ENCODE measurements around the gene LIN54. TPM values are rescaled to one million over a fixed set of nuclear protein-coding genes. Genes with fewer than 3 reads are reported as not detected.

LIN54 gene
- total RNA-seq, 1 experiment from 2014 or later, result 16.4 TPM

DNA sequence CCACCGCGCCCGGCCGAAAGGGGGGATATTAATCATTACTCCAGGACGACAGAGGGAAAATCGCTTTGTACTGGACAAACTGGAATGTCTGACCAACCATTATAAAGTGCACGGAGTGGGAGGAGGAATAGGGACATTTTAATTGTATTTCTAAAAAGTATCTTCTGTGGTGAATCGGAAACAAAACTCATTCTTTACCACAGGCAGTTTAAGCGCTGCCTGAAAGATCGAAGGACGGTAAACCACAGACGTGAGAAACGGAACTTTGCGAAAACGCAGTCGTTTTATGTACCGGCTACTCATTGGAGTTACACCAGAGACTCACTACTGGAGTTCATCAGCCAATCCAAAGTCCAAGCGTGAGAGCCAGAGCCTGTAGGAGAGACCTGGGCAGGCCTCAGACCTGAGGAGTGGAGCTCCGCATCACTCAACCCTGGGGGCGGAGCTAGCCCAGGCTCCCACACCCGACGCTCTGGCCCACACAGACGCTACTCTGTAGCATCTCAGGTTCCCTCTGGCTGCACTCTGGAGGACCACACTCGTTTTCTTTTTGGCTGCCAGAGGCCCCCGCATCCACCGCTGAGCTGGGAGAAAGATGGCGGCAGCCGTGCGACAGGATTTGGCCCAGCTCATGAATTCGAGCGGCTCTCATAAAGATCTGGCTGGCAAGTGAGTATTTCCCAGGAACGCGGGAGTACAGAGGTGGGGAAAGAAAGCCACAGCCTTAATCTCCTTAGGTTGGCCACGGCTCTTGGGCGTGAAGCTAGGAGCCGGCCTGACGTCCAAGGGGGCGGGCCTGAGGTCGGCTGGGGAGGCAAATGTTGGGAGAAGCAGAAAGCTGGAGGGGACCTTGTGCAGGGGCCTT, 24.2 kb upstream of the LIN54 start, which contains the start of gene COPS4:
COPS4 (plus strand) TSS at position 554 of the 865 bp plus-strand sequence; CDS start at position 596, 42 bp downstream.
- peak; percentile 92 for DNase-seq
- CTCF ChIA-PET, result interaction anchor here (0.7 to 1.2 kb wide), 6 partner anchors 22 to 344 kb away, joined by 3 to 6 read pairs (median 3); no protein-coding TSS in a partner anchor
- TF ChIP-seq, protein P1, sequence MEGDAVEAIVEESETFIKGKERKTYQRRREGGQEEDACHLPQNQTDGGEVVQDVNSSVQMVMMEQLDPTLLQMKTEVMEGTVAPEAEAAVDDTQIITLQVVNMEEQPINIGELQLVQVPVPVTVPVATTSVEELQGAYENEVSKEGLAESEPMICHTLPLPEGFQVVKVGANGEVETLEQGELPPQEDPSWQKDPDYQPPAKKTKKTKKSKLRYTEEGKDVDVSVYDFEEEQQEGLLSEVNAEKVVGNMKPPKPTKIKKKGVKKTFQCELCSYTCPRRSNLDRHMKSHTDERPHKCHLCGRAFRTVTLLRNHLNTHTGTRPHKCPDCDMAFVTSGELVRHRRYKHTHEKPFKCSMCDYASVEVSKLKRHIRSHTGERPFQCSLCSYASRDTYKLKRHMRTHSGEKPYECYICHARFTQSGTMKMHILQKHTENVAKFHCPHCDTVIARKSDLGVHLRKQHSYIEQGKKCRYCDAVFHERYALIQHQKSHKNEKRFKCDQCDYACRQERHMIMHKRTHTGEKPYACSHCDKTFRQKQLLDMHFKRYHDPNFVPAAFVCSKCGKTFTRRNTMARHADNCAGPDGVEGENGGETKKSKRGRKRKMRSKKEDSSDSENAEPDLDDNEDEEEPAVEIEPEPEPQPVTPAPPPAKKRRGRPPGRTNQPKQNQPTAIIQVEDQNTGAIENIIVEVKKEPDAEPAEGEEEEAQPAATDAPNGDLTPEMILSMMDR (IDR thresholded peaks at IDR 0.05; ENCODE audit: unreplicated experiment), result no peak
- Mint-ChIP-seq H3K27ac (ENCODE audit: unreplicated experiment) (peak within 1 kb of the TSS; percentile 91), H3K36me3 (ENCODE audit: insufficient read depth, unreplicated experiment) (peaks cover 28% of the 10 kb centered on the region), H3K9me3 (ENCODE audit: low read depth, unreplicated experiment) (no peaks in the 10 kb centered on the region), H3K4me3 (ENCODE audit: low read depth, unreplicated experiment) (peak within 1 kb of the TSS; percentile 93), H3K4me1 (ENCODE audit: low read depth, unreplicated experiment) (no peaks in the 10 kb centered on the region), H3K27me3 (ENCODE audit: unreplicated experiment) (no peaks in the 10 kb centered on the region)
- BruUV-seq (replicated peaks), result no TSS peak
- intact Hi-C loops (cut with micrococcal nuclease; ENCODE audit: unreplicated experiment), result no loop called here

DNA sequence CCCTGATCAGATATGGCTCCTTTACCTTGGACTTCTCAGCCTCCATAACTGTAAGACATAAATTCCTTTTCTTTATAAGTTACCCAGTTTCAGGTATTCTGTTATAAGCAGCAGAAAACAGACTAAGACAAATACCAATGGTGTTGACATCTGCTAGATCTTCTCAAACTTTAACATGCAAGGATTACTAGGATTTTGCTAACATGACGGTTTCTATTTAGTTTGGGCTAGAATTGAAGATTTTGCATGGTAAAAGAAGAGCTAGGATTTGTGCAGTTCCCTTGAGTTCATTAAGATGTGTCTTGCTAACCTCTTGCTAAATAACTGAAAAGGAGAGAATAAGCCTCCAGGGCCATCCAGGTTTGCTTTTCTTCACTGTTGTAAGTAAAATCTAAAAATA, 19.1 kb upstream of the LIN54 start:
- Mint-ChIP-seq H3K27me3 (ENCODE audit: unreplicated experiment) (no peaks in the 10 kb centered on the region), H3K27ac (ENCODE audit: unreplicated experiment) (no peak overlapping the region), H3K4me1 (ENCODE audit: low read depth, unreplicated experiment) (no peaks in the 10 kb centered on the region), H3K9me3 (ENCODE audit: low read depth, unreplicated experiment) (peaks cover 3% of the 10 kb centered on the region), H3K36me3 (ENCODE audit: insufficient read depth, unreplicated experiment) (peaks cover 11% of the 10 kb centered on the region), H3K4me3 (ENCODE audit: low read depth, unreplicated experiment) (no peak overlapping the region)
- no peak for DNase-seq
- intact Hi-C loops (cut with micrococcal nuclease; ENCODE audit: unreplicated experiment), result no loop called here
- no TSS peak for BruUV-seq (replicated peaks)
- CTCF ChIA-PET, result interaction anchor here (0.6 kb wide), 1 partner anchor 233 kb away, joined by 5 read pairs; no protein-coding TSS in a partner anchor
- TF ChIP-seq, protein P1 (IDR thresholded peaks at IDR 0.05; ENCODE audit: unreplicated experiment), result no peak

DNA sequence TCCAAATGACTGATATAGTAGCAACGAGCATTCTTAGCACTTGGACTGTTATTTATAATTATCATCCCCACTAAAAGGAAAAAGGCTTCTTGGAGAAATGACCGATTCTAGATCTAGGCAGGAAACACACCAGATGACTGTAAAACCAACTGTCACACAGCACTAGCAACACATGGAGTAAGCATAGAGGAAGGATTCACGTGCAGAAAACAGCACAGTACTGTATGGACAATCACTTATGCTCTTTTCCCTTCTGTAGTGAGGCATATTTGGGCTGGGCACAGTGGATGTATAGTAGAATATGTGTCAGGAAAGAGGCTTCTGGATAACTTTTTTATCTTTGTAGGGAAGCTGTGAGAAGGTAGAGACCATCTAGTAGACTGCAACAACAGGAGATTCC, 18.4 kb upstream of the LIN54 start:
- CTCF ChIA-PET, result no interaction called here
- no peak overlapping the region for H3K4me3 Mint-ChIP-seq (ENCODE audit: low read depth, unreplicated experiment)
- H3K4me1 Mint-ChIP-seq (ENCODE audit: low read depth, unreplicated experiment), result no peaks in the 10 kb centered on the region
- H3K27me3 Mint-ChIP-seq (ENCODE audit: unreplicated experiment), result no peaks in the 10 kb centered on the region
- intact Hi-C loops (cut with micrococcal nuclease; ENCODE audit: unreplicated experiment), result no loop called here
- H3K36me3 Mint-ChIP-seq (ENCODE audit: insufficient read depth, unreplicated experiment), result peaks cover 4% of the 10 kb centered on the region
- H3K9me3 Mint-ChIP-seq (ENCODE audit: low read depth, unreplicated experiment), result peaks cover 3% of the 10 kb centered on the region
- BruUV-seq (replicated peaks), result no TSS peak
- no peak for DNase-seq
- TF ChIP-seq, protein P1 (IDR thresholded peaks at IDR 0.05; ENCODE audit: unreplicated experiment), result no peak
- no peak overlapping the region for H3K27ac Mint-ChIP-seq (ENCODE audit: unreplicated experiment)

DNA sequence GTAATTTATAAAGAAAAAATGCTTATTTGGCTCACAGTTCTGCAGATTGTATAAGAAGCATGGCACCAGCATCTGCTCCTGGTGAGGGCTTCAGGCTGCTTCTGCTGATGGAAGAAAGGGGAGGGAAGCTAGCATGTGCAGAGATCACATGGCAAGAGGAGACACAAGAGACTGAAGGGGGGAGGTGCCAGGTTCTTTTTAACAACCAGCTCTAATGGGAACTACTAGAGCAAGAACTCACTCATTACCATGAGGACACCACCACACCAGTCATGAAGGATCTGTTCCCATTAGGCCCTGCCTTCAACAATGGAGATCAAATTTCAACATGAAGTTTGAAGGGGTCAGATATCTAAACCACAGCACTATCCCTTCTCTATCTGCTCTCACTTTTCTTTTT, 14.9 kb upstream of the LIN54 start:
- no peak for DNase-seq
- TF ChIP-seq, protein P1 (IDR thresholded peaks at IDR 0.05; ENCODE audit: unreplicated experiment), result no peak
- no peak overlapping the region for H3K4me3 Mint-ChIP-seq (ENCODE audit: low read depth, unreplicated experiment)
- H3K27ac Mint-ChIP-seq (ENCODE audit: unreplicated experiment), result no peak overlapping the region
- H3K36me3 Mint-ChIP-seq (ENCODE audit: insufficient read depth, unreplicated experiment), result no peaks in the 10 kb centered on the region
- CTCF ChIA-PET, result no interaction called here
- intact Hi-C loops (cut with micrococcal nuclease; ENCODE audit: unreplicated experiment), result no loop called here
- no TSS peak for BruUV-seq (replicated peaks)
- no peaks in the 10 kb centered on the region for H3K27me3 Mint-ChIP-seq (ENCODE audit: unreplicated experiment)
- H3K9me3 Mint-ChIP-seq (ENCODE audit: low read depth, unreplicated experiment), result peaks cover 3% of the 10 kb centered on the region
- H3K4me1 Mint-ChIP-seq (ENCODE audit: low read depth, unreplicated experiment), result no peaks in the 10 kb centered on the region
